HG02798 (cell line): ENCODE measurements around the gene MAP3K9.
"Not testable (repeated sequence)": the region's sequence is repeated elsewhere in the genome, so short reads cannot be mapped to it uniquely, and the experiment has no call there.

Experiments
- ATAC-seq: cut with Tn5 transposase; IDR thresholded peaks from one replicate; pipeline ENCODE4 v1.9.1; 2021; ENCODE audit warnings: mild to moderate bottlenecking; ENCODE audit not compliant: unreplicated experiment, poor library complexity

MAP3K9 gene

GRCh38 chr14:70809225-70810219, at the start of gene MAP3K9:
MAP3K9 (minus strand) TSS chr14:70809513; CDS start chr14:70809171, 342 bp downstream.
- peak; percentile 91 for ATAC-seq

- ATAC-seq: no peak
These were observed 49.3 kb upstream of the MAP3K9 start for GRCh38 chr14:70858641-70859040.

- no peak for ATAC-seq
These were observed 48.2 kb upstream of the MAP3K9 start for GRCh38 chr14:70857496-70857890.

GRCh38 chr14:70856851-70857495, 47.7 kb upstream of the MAP3K9 start:
- no peak for ATAC-seq

GRCh38 chr14:70855486-70855885, 46.2 kb upstream of the MAP3K9 start:
- no peak for ATAC-seq

- ATAC-seq: not testable (repeated sequence)
These were observed 44.3 kb upstream of the MAP3K9 start for GRCh38 chr14:70853658-70854057.

GRCh38 chr14:70847406-70848090, 38.2 kb upstream of the MAP3K9 start:
- ATAC-seq: no peak

- ATAC-seq: no peak
These were observed 36.3 kb upstream of the MAP3K9 start for GRCh38 chr14:70845601-70846000.

GRCh38 chr14:70842851-70843462, 33.6 kb upstream of the MAP3K9 start:
- no peak for ATAC-seq

- no peak for ATAC-seq
These were observed 28.8 kb upstream of the MAP3K9 start for GRCh38 chr14:70838076-70838475.

- no peak for ATAC-seq
These were observed 27.6 kb upstream of the MAP3K9 start for GRCh38 chr14:70836946-70837345.

GRCh38 chr14:70833884-70834283, 24.6 kb upstream of the MAP3K9 start:
- ATAC-seq: no peak

- ATAC-seq: no peak
These were observed 23.4 kb upstream of the MAP3K9 start for GRCh38 chr14:70832561-70833305.

- ATAC-seq: peak; percentile 66
These were observed 21.9 kb upstream of the MAP3K9 start for GRCh38 chr14:70830998-70831781.

- ATAC-seq: no peak
These were observed 18.9 kb upstream of the MAP3K9 start for GRCh38 chr14:70828188-70828587.

- ATAC-seq: no peak
These were observed 18.4 kb upstream of the MAP3K9 start for GRCh38 chr14:70827752-70828151.

GRCh38 chr14:70827347-70827746, 18.0 kb upstream of the MAP3K9 start:
- no peak for ATAC-seq

- no peak for ATAC-seq
These were observed 14.0 kb upstream of the MAP3K9 start for GRCh38 chr14:70823281-70823680.
